SIG-M5 (cell line): Measurements from ENCODE around the gene SLC35E4.
A peak's percentile ranks its signal among the peaks of the same experiment; 100 is the strongest.
"Not testable (repeated sequence)": the region's sequence is repeated elsewhere in the genome, so short reads cannot be mapped to it uniquely, and the experiment has no call there.

Experiments
- DNase-seq: peaks from one replicate; lab custom pipeline; 2025; lab: John Stamatoyannopoulos, UW

SLC35E4 gene, protein sequence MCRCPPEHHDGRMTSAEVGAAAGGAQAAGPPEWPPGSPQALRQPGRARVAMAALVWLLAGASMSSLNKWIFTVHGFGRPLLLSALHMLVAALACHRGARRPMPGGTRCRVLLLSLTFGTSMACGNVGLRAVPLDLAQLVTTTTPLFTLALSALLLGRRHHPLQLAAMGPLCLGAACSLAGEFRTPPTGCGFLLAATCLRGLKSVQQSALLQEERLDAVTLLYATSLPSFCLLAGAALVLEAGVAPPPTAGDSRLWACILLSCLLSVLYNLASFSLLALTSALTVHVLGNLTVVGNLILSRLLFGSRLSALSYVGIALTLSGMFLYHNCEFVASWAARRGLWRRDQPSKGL

GRCh38 chr22:30635273-30636225 lies at the start of gene SLC35E4:
Gene SLC35E4, plus strand, starts transcription at chr22:30635781. Its CDS starts 670 bp downstream, at chr22:30636451.
- DNase-seq: no peak

DNA sequence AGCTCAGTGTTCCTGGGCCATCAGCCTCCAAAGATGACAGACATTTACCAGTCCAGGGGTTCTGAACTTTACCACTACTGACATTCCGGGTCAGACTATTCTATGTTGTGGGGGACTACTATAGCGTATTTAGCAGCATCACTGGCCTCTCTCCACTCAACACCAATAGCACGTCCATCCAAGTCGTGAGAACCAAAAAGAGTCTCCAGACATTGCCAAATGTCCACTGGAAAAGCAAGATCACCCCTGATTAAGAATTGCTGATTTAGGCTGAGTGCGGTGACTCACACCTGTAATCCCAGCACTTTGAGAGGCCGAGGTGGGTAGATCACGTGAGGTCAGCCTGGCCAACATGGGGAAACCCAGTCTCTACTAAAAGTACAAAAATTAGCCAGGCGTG lies 49.2 kb upstream of the SLC35E4 start:
- DNase-seq: no peak

- DNase-seq: no peak
Observed at GRCh38 chr22:30591191-30591587, 44.4 kb upstream of the SLC35E4 start.

DNA sequence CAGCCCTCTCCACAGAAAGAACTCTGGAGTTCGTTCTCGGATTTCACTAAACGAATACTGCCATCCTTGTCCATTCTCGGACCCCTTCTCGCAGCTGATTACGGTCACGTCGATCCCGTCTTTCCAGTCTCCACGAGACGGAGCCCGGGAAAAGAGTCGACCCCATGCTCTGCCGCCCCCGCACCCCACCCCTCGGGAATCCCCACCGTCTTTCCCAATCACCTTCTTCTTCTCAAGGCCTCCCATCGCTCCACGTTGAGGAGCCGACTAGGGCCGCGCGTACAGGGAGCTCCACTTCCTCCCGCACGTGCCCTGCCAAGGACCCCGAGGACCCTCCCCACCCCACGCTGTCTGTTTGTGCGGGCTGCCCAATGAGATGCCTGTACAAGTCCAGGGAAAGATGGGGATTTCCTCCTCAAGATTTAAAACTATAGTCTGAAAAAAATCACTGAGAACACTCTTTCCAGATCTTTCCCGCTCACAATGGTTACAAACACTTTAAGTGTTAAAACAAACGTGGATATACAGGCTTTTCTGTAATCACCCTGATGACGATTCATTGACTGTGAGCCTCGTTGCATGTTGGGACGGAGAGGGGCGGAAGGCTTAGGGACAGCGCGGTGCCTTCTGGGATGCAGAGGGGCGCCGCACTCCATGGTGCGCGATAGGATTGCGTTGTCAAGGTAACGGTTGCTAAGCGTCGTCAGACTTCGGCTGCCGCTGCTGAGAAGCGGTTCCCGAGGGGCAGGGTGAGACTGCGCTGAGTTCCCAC lies 43.8 kb upstream of the SLC35E4 start, which contains the start of gene PES1:
PES1 (minus strand) TSS at position 323 of the 772 bp plus-strand sequence; CDS start at position 246, 77 bp downstream.
- DNase-seq: peak; percentile 85

DNA sequence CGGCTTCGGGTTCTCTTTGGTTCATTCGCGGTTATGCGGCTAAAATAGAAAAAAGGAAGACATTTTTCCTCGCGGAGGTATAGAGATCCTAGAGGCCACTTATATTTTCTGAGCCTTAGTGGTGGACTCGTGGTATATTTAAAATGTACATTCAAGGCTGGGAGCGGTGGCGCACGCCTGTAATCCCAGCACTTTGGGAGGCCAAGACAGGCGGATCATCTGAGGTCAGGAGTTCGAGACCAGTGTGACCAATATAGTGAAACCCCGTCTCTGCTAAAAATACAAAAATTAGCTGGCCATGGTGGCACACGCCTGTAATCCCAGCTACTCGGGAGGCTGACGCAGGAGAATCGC lies 43.2 kb upstream of the SLC35E4 start:
- DNase-seq: not testable (repeated sequence)

DNA sequence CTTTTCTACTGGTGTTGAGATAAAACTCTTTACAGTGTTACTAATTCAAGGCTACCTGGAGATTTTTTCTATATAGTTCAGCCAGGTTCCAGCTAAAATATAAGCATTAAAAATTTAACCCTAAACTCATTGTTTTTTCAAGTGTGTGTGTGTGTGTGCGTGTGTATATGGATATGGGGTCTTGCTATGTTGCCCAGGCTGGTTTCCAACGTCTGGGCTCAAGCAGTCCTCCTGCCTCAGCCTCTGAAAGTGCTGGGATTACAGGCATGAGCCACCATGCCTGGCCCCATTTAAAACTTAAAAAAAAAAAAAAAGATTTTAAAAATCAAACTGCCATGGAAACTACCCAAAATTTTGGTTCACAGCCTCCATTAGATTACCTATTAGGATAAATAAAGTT lies 39.4 kb upstream of the SLC35E4 start:
- no peak for DNase-seq

- DNase-seq: no peak
Observed at GRCh38 chr22:30596886-30597285, 38.7 kb upstream of the SLC35E4 start.

GRCh38 chr22:30598986-30599385 lies 36.6 kb upstream of the SLC35E4 start:
- DNase-seq: no peak

- DNase-seq: no peak
Observed at GRCh38 chr22:30600921-30601320, 34.7 kb upstream of the SLC35E4 start.

GRCh38 chr22:30601464-30601863 lies 34.1 kb upstream of the SLC35E4 start:
- DNase-seq: no peak

DNA sequence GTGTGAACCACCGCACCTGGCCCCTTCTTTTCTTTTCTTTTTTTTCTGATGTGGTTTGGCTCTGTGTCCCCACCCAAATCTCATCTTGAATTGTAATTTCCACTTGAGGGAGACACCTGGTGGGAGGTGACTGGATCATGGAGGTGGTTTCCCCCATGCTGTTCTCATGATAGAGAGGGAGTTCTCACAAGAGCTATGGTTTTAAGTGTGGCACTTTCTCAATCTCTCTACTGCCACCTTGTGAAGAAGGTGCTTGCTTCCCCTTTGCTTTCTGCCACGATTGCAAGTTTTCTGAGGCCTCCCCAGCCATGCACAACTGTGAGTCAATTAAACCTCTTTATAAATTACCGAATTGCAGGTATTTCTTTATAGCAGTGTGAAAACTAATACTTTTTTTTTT lies 33.5 kb upstream of the SLC35E4 start:
- DNase-seq: no peak

DNA sequence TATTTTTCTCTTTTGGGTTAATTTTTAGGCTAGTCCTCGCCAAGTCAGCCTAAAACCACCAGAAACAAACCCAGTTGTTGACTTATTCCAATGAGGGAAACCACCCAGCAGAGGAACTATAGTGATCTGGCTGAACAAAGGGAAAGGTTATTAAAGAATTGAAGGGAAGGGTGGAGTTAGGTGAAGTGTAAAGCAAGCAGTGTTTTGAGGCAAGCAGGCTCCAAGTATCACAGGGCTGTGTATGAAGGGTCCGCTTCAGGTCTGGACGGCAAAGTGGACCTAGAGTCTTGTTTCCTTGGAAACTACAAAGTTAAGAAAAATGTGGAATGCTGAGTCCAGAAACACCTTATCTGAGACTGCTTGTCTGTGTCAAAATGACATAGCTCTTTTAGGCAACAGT lies 31.8 kb upstream of the SLC35E4 start:
- DNase-seq: no peak

- DNase-seq: no peak
Observed at GRCh38 chr22:30604723-30605122, 30.9 kb upstream of the SLC35E4 start.

- no peak for DNase-seq
Observed at GRCh38 chr22:30605449-30606110, 30.0 kb upstream of the SLC35E4 start.

GRCh38 chr22:30606455-30607299 lies 28.9 kb upstream of the SLC35E4 start, which contains the start of gene TCN2:
Gene TCN2, plus strand, starts transcription at chr22:30607174. Its CDS starts 158 bp downstream, at chr22:30607332.
- no peak for DNase-seq

DNA sequence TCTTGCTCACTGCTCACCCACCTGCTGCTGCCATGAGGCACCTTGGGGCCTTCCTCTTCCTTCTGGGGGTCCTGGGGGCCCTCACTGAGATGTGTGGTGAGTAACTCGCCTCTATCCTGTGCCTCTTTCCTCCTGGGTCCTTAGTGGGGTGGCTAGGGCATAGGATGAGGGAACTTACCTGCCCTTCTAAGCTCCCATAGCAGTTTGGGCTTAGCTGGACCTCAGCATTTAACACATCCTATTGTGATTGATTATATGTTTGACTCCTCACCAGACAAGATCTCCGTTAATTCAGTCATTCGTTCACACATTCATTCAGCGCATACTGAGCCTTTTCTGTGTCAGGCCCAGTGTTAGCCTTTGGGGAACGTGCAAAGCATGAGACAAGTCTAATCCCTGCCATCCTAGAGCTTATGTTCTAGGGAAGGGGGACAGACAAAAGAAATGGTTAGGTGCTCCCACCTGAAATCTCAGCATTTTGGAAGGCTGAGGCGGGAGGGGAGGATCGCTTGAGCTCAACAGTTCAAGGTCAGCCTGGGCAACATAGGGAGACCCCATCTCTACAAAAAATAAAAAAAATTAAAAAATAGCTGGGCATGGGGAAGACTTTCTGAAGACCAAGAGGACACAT lies 28.2 kb upstream of the SLC35E4 start:
- DNase-seq: no peak

GRCh38 chr22:30607939-30608338 lies 27.6 kb upstream of the SLC35E4 start:
- no peak for DNase-seq

GRCh38 chr22:30609260-30610185 lies 26.1 kb upstream of the SLC35E4 start:
- DNase-seq: peak; percentile 39

- DNase-seq: no peak
Observed at GRCh38 chr22:30610299-30610698, 25.3 kb upstream of the SLC35E4 start.
